HG03439 (cell line): ENCODE results near the gene SLC1A2.

Experiments
- ATAC-seq: cut with Tn5 transposase; IDR thresholded peaks from one replicate; pipeline ENCODE4 v1.9.1; 2021; ENCODE audit warnings: mild to moderate bottlenecking, moderate library complexity; ENCODE audit not compliant: unreplicated experiment

SLC1A2 gene

GRCh38 chr11:35414311-35414710 is 5.0 kb downstream of the SLC1A2 start:
- no peak for ATAC-seq

GRCh38 chr11:35413598-35413997 is 5.8 kb downstream of the SLC1A2 start:
- no peak for ATAC-seq

DNA sequence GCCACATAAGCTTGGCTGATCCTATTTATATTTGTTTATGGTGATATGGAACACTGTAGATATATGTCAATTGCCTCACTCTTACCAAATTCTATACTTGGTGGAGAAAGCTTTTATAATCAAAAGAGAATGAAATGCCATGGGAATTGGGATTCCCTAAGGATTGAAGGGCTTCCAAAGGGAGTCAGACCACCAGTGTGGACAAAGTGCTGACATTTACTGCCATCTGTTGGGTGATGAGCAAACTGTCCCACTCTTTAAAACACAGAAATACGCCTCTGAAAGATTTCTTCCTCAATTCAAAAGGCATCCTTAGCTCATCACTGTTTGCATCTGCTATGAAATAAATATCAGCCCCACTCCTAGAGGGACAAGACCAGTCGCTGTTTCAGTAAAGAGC is 7.1 kb downstream of the SLC1A2 start:
- ATAC-seq = no peak

GRCh38 chr11:35407041-35407440 is 12.3 kb downstream of the SLC1A2 start:
- ATAC-seq = no peak

DNA sequence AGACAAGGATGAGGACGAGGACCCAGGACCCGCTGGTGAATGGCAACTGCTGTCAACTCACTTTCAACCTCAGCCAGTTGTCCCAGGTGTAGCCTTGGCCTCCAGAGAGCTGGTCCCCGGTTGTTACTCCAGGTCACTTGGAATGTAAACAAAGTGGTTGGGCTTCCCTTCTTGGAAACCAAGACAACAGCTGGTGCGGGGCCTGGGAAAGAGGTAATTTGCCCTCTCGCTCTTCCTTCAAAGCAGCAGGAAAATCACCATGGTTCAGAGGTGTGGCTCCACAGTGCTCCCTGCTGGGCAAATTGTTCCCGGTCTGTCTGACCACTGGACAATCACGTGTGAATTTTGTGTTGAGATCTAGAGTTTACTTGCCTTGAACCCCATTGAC is 15.0 kb downstream of the SLC1A2 start:
- no peak for ATAC-seq

DNA sequence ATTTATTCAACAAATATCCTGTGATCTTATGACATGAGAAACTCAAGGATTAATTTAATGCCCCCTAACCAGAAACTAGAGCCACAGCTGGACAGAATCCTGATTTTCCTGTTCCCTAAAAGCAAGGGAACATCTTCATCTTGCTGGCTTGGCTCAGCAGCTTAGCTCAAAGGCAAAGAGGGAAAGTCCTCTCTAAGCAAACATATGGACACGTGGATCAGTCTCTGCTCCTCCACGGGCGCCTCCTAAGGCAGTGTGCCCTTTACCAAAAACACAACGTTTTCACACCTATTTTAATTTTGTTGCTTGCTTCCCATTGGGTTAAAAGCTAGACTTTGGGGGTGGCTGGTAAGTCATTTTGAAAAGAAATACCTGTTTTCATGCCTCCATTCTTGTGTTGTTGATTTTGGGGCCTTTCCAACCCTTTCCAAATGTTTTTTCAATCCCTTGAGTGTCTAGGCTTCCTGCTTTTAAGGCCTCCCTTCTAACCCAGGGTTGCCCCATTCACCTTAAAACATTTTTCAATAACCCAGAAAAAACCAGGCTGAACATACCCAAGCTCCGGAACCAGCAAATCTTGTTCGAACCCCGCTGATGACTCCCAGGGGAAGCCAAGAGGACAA is 15.5 kb downstream of the SLC1A2 start:
- ATAC-seq = no peak

DNA sequence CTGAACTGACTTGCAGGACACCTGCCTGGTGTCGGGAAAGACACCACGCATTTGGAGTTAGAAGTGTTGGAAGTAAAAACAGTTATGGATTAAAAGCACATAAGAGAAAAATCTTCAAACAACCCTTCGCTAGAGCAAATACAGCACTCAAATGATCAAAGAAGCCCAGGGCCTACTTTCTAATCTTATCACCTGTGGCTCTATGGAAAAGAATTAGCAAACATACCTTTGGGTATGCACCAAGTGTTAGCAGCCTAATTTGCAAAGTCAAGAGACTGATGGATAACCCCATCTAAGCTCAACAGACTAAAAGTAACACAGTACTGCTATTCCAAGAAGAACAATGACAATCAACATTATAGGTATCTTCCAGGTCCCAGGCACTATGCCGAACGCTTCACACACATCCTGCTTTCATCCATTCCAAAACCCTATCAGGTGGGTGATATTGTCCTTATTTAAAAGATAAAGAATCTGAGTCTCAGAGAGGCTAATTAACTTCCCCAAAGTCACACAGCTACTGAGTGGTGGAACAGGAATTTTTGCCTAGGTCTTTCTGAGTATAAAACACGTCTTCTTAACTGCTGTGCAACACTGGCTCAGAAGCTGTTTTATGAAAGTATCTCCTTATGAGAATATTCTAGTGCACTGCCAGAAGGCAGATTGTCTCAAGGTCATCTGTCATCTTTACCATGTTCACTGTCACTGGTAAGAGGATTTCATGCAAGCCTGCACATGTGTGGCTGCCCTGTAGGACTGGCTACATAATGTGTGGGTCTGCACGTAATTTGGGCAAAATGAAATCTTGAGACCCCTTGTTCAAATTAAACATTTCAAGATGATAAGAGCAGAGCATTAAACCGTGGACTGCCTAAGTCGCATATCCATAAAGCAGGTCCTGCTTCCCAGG is 16.4 kb downstream of the SLC1A2 start:
- ATAC-seq = no peak

GRCh38 chr11:35398881-35399280 is 20.5 kb downstream of the SLC1A2 start:
- ATAC-seq = no peak

- ATAC-seq = no peak
Observed at GRCh38 chr11:35394941-35395340, 24.4 kb downstream of the SLC1A2 start.

DNA sequence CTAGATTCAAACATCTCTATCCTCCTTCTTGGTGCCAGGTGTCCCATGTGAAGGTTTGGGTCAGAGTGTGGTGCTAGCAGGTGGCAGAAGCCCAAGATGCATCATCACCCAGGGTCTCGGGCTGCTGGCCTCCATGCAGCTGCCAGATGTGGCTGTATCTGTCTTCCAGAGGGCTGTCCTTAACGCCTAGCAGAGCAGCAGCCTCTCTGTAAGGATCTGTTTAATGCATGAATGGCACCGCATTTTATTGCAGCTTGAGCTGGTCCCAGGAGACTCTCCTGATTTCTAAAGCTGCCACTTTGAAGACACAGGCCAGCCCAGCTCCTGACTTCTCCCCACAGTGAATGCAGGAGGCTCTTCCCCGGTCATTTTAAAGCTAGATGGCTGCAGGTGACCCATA is 26.3 kb downstream of the SLC1A2 start:
- no peak for ATAC-seq

DNA sequence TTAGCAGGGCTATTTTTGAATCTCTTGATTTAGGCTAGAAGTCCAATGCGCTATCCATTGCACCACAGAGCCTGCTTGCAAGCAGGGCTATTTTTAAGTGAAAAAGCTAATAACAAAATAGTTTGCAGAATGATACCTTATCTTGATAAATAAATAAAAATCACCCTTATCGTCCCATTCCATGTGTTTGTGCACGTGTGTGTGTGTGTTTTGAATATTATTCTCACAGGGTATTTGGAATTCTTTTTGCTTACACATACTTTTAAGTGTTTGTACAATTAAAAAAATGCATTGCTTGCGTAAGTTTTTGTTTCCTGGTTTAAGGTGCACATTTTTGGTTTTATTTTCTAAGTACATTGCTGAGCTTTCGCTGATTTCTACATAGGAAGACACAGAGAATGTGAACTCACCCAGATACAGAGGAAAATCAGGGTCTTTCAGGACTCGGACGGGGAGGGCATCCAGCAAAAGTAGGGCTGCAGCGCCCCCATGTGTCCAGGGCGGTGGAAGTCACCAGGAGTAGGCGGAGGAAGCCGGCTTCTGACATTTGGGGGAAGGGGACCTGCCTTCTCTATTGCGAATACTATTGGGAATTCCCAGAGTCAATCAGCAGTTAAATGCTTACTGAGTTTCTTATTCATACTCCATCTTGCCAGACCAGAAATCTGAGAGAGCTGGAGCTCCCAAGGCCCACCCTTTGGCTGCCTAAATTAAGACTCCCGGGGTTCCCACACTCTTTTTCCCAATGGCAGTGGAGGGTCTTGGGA is 27.3 kb downstream of the SLC1A2 start:
- ATAC-seq = no peak

GRCh38 chr11:35390737-35391682 is 28.3 kb downstream of the SLC1A2 start:
- peak; percentile 92 for ATAC-seq

- ATAC-seq = no peak
Observed at GRCh38 chr11:35389897-35390465, 29.4 kb downstream of the SLC1A2 start.

DNA sequence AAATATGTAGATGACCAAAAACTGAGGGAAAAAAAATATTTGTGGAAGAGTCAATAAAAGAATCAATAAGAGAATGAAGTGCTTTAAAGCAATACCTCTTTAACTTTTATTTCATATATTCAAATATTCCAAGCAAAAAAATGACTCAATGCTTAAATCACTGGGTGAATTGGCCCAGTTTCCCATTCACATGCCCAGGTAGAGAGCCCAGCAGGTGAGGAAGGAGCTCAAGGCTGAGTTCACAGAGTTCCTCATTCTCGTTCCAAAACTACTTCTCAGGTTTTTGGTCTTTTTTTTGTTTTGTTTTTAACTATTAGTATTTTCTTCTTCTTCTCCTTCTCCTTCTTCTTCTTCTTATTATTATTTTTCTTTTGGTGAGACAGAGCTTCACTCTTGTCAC is 30.2 kb downstream of the SLC1A2 start:
- ATAC-seq = no peak

DNA sequence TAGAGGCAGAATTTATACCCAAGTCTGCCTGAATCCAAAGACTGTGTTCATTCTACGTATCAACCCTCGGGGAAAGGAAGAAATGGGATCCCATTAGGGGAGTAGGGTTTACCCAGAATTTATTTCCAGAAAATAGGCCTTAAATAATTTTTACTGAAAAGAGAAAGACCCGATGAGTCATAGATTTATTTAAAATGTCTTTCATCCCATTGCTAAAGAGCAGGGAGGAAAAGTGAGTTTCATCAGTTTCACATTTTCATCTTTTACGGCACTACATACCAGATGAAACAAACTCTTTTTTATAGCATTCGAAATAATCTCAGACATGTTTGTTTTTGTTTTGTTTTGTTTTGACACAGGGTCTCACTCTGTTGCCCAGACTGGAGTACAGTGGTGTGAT is 31.3 kb downstream of the SLC1A2 start:
- no peak for ATAC-seq

- no peak for ATAC-seq
Observed at GRCh38 chr11:35387111-35387982, 32.0 kb downstream of the SLC1A2 start.

- no peak for ATAC-seq
Observed at GRCh38 chr11:35383953-35384352, 35.4 kb downstream of the SLC1A2 start.

DNA sequence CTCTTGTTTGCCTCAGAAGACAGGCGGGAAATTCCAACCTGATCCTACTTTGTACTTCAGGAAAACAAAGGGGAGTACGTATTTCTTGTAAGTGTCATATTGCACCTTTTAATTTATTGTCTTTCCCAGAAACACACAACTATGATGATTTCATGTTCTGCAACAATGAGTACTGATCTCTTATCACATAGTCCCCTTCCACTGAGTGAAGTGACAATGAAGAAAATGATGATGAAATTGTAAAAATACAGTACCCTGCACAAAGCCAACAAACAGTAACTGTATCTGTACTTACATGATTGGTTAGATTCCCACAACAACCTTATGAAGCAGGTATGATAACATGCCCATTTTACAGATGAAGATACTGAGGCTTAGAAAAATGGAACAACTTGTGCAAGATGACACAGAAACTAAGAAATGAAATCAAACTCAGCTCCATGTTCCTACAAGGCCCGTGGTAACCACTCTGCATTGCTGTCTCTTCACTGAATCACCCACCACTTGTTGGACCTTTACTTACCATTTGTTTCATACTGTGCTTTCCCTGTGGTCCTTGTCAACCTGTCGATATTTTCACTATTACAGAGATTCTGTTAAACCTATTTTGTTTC is 37.5 kb downstream of the SLC1A2 start:
- no peak for ATAC-seq

GRCh38 chr11:35380603-35381002 is 38.8 kb downstream of the SLC1A2 start:
- ATAC-seq = no peak
